Measurements from ENCODE around the gene CCL27. TPM values are rescaled to one million over a fixed set of nuclear protein-coding genes. Genes with fewer than 3 reads are reported as not detected.

CCL27 gene
- total RNA-seq, 2 donors from 2014 or later = not detected

DNA sequence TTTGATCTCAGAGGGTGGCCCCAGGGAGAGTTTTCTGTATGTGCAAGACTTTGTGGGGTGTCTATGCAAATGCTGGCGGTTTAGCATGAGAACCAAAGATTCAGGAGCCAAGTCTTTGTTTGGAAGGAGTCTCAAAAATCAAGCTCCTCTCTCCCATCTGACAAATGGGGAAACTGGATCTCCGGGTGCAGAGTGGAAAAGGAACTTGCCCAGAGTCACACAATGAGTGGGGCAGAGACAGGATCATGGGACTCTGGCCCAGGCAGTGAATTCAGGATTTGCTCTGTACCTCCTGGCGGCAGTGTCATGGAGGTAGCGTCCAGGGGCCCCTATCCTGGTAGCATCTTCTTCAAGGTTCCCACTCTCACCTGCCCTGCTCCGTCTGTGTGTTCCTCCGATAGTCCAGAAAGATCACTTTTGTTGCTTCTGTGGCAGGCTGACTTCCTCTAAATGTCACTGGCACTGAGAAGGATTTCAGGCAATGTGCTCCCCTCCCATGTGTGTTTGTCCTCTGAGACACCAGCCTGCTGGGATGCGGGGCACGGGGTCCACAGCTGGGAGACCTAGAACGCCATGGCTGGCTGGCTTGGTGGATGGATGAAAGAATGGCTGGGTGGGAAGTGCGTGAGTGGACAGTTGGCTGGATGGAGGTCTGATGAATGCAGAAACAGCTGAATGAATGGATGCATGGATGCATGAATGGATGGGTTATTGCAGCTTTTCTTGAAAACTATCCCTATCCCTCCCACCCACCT lies 25.0 kb upstream of the CCL27 start:
- H3K27ac ChIP-seq = no peak overlapping the region
- H3K27me3 ChIP-seq (replicated peaks; ENCODE audit: insufficient read depth) = no peaks in the 10 kb centered on the region
- DNase-seq (ENCODE audit: low spot score) (no peak), ATAC-seq (ENCODE audit: insufficient number of reproducible peaks, low FRiP score, low read depth) (no peak)
- peaks cover 5% of the 10 kb centered on the region for H3K36me3 ChIP-seq
- no peak overlapping the region for H3K4me3 ChIP-seq
- TF ChIP-seq, protein P1, sequence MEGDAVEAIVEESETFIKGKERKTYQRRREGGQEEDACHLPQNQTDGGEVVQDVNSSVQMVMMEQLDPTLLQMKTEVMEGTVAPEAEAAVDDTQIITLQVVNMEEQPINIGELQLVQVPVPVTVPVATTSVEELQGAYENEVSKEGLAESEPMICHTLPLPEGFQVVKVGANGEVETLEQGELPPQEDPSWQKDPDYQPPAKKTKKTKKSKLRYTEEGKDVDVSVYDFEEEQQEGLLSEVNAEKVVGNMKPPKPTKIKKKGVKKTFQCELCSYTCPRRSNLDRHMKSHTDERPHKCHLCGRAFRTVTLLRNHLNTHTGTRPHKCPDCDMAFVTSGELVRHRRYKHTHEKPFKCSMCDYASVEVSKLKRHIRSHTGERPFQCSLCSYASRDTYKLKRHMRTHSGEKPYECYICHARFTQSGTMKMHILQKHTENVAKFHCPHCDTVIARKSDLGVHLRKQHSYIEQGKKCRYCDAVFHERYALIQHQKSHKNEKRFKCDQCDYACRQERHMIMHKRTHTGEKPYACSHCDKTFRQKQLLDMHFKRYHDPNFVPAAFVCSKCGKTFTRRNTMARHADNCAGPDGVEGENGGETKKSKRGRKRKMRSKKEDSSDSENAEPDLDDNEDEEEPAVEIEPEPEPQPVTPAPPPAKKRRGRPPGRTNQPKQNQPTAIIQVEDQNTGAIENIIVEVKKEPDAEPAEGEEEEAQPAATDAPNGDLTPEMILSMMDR (IDR thresholded peaks at IDR 0.05) = no peak
- H3K9me3 ChIP-seq = no peaks in the 10 kb centered on the region
- peaks cover 3 to 53% of the 10 kb centered on the region in 2 donors for H3K4me1 ChIP-seq (ENCODE audit: control insufficient read depth in 1 of 2, low read depth in 2 of 2)

DNA sequence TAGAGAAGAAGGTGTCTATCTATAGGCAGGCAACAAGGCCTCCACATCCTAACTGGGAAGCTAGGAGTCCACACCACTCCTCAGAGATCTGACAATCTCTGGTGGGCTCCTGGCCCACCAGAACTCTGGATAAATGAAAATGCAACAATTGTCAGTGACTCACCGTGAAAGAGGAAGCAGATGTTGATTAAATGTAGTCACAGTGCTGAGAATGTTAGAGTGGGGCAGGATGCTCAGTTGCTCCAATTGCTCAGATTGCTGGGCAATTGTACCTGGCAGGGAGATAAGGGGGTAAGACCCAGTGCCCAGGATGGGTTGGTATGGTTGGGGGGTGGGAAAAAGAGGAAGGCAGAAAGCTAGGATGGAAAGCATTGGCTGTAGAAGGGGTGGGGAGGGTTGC lies 24.3 kb upstream of the CCL27 start:
- no peak for DNase-seq (ENCODE audit: low spot score)
- TF ChIP-seq, protein P1 (IDR thresholded peaks at IDR 0.05) = no peak
- Histone ChIP-seq H3K27me3 (replicated peaks; ENCODE audit: insufficient read depth) (no peaks in the 10 kb centered on the region), H3K27ac (no peak overlapping the region), H3K4me3 (no peak overlapping the region), H3K9me3 (no peaks in the 10 kb centered on the region), H3K36me3 (peaks cover 5% of the 10 kb centered on the region), H3K4me1 (ENCODE audit: control insufficient read depth in 1 of 2, low read depth in 2 of 2) (peaks cover 3 to 53% of the 10 kb centered on the region in 2 donors)
- no peak for ATAC-seq (ENCODE audit: insufficient number of reproducible peaks, low FRiP score, low read depth)

DNA sequence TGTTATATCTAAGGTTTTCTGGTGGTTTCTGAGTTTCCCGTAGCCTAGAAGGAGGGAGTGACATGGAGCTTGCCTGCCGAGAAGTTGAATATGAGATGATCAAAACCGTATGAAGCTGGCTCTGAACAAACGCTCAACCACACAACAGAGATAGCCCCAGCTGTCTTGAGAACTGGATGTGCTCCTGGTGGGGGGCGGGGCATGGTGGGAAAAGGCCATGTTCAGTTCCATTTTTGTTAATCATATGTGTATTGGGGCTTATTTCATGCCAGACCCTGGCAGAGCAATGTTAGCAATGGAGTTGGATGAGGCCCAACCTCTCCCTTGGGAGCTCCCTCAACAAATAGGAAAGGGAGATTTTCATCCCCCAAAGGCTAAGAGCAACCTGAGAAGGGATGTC lies 23.8 kb upstream of the CCL27 start:
- H3K36me3 ChIP-seq = peaks cover 5% of the 10 kb centered on the region
- H3K4me1 ChIP-seq (ENCODE audit: control insufficient read depth in 1 of 2, low read depth in 2 of 2) = peaks cover 0 to 48% of the 10 kb centered on the region in 2 donors
- no peak overlapping the region for H3K4me3 ChIP-seq
- TF ChIP-seq, protein P1 (IDR thresholded peaks at IDR 0.05) = no peak
- H3K9me3 ChIP-seq = no peaks in the 10 kb centered on the region
- DNase-seq (ENCODE audit: low spot score) (no peak), ATAC-seq (ENCODE audit: insufficient number of reproducible peaks, low FRiP score, low read depth) (no peak)
- H3K27ac ChIP-seq = peak overlapping the region in 1 of 2 donors; percentile 6
- H3K27me3 ChIP-seq (replicated peaks; ENCODE audit: insufficient read depth) = no peaks in the 10 kb centered on the region

DNA sequence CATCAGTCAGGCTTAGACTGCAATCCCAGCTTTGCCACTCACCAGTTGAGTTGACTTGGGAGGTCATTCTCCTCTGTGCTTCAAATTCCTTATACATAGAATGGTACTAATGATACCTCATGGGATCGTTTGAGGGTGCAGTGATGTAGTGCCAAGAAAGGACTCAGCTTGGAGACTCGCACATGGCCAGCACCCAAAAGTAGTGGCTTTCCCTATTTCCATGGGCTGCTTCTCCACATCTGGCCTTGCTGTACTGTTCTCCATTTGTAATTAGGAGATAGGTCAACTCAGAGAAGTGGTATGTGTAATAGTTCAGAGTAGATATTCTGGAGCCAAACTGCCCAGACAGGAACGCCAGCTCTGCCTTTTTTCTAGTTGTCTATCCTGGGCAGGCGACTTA lies 23.1 kb upstream of the CCL27 start:
- Histone ChIP-seq H3K27me3 (replicated peaks; ENCODE audit: insufficient read depth) (no peaks in the 10 kb centered on the region), H3K4me3 (no peak overlapping the region), H3K4me1 (ENCODE audit: control insufficient read depth in 1 of 2, low read depth in 2 of 2) (peaks cover 0 to 41% of the 10 kb centered on the region in 2 donors), H3K36me3 (peaks cover 5% of the 10 kb centered on the region), H3K27ac (peak overlapping the region in 1 of 2 donors; percentile 6), H3K9me3 (no peaks in the 10 kb centered on the region)
- ATAC-seq (ENCODE audit: insufficient number of reproducible peaks, low FRiP score, low read depth) (no peak), DNase-seq (ENCODE audit: low spot score) (no peak)
- TF ChIP-seq, protein P1 (IDR thresholded peaks at IDR 0.05) = no peak

DNA sequence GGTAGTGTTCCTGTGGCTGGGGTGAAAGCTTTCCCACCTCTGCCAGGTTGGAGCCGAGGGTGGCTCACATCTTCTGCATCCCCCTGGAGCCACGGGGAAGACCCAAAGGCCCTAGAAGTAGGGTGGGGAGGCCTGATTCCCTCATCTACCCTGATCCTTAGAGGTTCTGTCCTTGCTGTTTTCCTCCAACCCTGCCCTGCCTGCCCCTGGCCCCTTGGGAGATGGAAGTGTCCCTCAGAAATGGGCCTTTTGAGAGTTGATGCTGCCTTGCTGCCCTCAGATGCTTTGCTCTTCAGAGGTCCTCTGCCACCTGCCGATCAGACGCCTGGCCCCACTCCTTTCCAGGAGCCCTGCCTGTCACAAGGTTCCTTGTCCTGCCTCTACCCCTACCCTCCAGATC lies 22.4 kb upstream of the CCL27 start:
- ATAC-seq (ENCODE audit: insufficient number of reproducible peaks, low FRiP score, low read depth) (no peak), DNase-seq (ENCODE audit: low spot score) (no peak)
- Histone ChIP-seq H3K27ac (no peak overlapping the region), H3K9me3 (no peaks in the 10 kb centered on the region), H3K36me3 (peaks cover 5% of the 10 kb centered on the region), H3K4me1 (ENCODE audit: control insufficient read depth in 1 of 2, low read depth in 2 of 2) (peaks cover 0 to 38% of the 10 kb centered on the region in 2 donors), H3K27me3 (replicated peaks; ENCODE audit: insufficient read depth) (no peaks in the 10 kb centered on the region), H3K4me3 (no peak overlapping the region)
- TF ChIP-seq, protein P1 (IDR thresholded peaks at IDR 0.05) = no peak

All from thoracic aorta (tissue), 2 donors.